GM12878 (cell line): ENCODE data around the gene RREB1. TPM values are rescaled to one million over a fixed set of nuclear protein-coding genes. Genes with fewer than 3 reads are reported as not detected.

Experiments
- HDAC6 ChIP-seq: fragments of 200-600 bp; sonication (generic); IDR thresholded peaks from one replicate; pipeline ENCODE4 v1.8.0; 2017; ENCODE audit warnings: antibody characterized with exemption; ENCODE audit not compliant: unreplicated experiment
- polyA plus RNA-seq, 11 experiments: library from polyadenylated mRNA; depleted of rRNA in 4 of 11; unstranded in 6 of 11; stranded (reverse) in 5 of 11; fragments of >200 nt; fragmentation: Nextera tagmentation in 4 of 11; fragmentation: Illumina TruSeq in 1 of 11; extraction: Ambion mirVana in 4 of 11; extraction: Trizol in 1 of 11; gene quantifications; 1 replicate in 1 of 11; 2 replicates in 10 of 11; pipeline versions ENCODE4 v1.2.1 to v1.2.3, GENCODE V29; 2011 to 2016; ENCODE audit warnings: inconsistent platforms in 2 of 11, missing spikeins in 2 of 11, low read depth in 1 of 11
- small RNA-seq: library from RNA; depleted of rRNA; stranded (forward); fragments of <200 nt; gene quantifications from one replicate; pipeline ENCODE3, GENCODE V24; 2014
- total RNA-seq, 4 experiments: library from RNA; depleted of rRNA in 3 of 4; stranded (reverse); fragments of >200 nt in 3 of 4; fragmentation: Illumina TruSeq in 1 of 4; extraction: Trizol in 1 of 4; gene quantifications; 2 replicates each; pipeline versions ENCODE4 v1.2.1 to v1.2.3, GENCODE V29; 2013 to 2021

Gene RREB1
- total and polyA plus RNA-seq, 10 of the 15 experiments (the other 5 are each of a cell fraction or from before 2014, with no cell fraction given): 1.9 to 30.3 (median 8.6) TPM

DNA sequence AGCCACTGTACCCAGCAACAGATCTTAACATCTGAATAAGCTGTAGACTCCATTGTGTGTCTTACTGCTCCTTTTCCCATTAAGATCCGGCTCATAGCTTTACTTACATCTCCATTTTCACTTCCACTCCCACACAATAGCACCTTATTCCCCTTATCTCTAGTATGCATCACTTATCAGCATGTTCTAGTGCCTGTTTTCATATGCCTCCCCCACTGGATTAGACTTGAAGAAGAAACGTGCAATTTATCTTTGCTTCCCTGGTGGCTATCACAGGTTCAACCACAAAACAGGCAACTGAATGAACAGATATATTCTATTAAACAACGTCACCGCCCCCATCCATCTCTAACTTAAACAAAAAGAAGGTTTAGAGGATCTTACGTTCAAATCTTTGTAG lies 193.2 kb downstream of the RREB1 start (continued):
- no peak for TF ChIP-seq HDAC6

Small RNA genes lying within 50 kb of the gene (small RNA-seq; reads per million reads assigned to genes)
- not detected for gene RF00019

Other genes starting within 250 kb of the RREB1 start
- 42.0 and 48.6 TPM in 2 replicates for gene SSR1, start 205.2 kb downstream of the RREB1 start, total RNA-seq (2014; rRNA removed)
- gene SSR1, start 205.2 kb downstream of the RREB1 start, total RNA-seq (2014; rRNA removed; fragmentation: Illumina TruSeq; extraction: Trizol): 61.1 and 63.5 TPM in 2 replicates
- gene SSR1, start 205.2 kb downstream of the RREB1 start, total RNA-seq (2021): 131 and 132 TPM in 2 replicates
- 165 and 224 TPM in 2 replicates for gene SSR1, start 205.2 kb downstream of the RREB1 start, polyA plus RNA-seq (2011; rRNA removed)
- gene SSR1, start 205.2 kb downstream of the RREB1 start, polyA plus RNA-seq (2014; fragmentation: Illumina TruSeq; extraction: Trizol): 120 and 125 TPM in 2 replicates
- gene SSR1, start 205.2 kb downstream of the RREB1 start, polyA plus RNA-seq (2014; fragmentation: Nextera tagmentation; extraction: Ambion mirVana): 100 to 1,000 TPM; 123 to 151 TPM
- 69.6 and 93.3 TPM in 2 replicates for gene SSR1, start 205.2 kb downstream of the RREB1 start, polyA plus RNA-seq (2014; rRNA removed)
- 100 to 1,000 TPM; 201 to 209 TPM for gene SSR1, start 205.2 kb downstream of the RREB1 start, polyA plus RNA-seq (2016; fragmentation: Nextera tagmentation; extraction: Ambion mirVana)